ENCODE data around the gene ASCL5. TPM values are rescaled to one million over a fixed set of nuclear protein-coding genes. Genes with fewer than 3 reads are reported as not detected.

Gene ASCL5
- total RNA-seq, 1 donor from 2014 or later: 0.29 TPM

- Histone ChIP-seq H3K9me3 (no peaks in the 10 kb centered on the region), H3K27ac (no peak overlapping the region), H3K27me3 (no peaks in the 10 kb centered on the region), H3K4me3 (no peak overlapping the region), H3K36me3 (peaks cover 62% of the 10 kb centered on the region), H3K4me1 (no peaks in the 10 kb centered on the region)
- intact Hi-C loops (cut with DNase I): no loop called here
- ATAC-seq (no peak), DNase-seq (peak; percentile 51)
- no peak for TF ChIP-seq CTCF (IDR thresholded peaks at IDR 0.05)
These were observed 20.5 kb upstream of the ASCL5 start for GRCh38 chr1:201147396-201148015.

DNA sequence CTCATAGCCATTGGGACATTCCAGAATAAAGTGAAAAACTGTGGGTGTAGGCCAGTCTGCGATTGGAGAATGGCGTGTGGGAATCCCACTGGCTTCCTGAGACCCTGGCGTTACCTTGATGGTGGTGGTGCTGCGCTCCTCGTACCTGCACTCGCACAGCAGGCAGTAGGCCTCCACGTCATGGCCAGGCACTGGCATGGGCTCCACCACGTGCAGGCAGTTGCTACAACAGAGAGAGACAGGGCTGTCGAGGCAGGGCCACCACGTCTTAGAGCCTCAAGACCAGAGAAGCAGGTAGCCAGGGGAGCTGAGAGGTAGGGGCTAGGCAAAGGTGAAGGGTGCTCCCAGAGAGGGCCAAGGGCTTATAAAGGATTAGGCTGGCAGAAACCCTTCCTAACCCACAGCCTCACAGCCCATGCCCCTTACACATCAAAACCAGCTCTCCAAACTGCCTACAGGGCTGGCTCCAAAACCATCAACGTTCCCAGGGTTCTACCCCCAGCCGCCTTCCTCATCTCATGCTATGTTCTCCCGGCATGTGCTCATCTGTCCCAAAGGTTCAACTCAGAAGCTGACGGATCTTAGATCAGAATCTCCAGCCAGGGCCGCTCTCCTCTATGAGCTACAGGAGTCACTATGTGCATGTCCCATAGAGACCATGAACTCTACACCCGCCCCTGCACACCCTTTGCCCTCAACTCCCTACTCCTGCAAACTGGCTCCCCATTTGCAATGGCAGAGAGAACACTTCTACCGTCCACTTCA lies 19.8 kb upstream of the ASCL5 start:
- H3K27ac ChIP-seq: no peak overlapping the region
- DNase-seq (peak; percentile 47), ATAC-seq (no peak)
- H3K27me3 ChIP-seq: no peaks in the 10 kb centered on the region
- no peak for TF ChIP-seq CTCF (IDR thresholded peaks at IDR 0.05)
- no peaks in the 10 kb centered on the region for H3K4me1 ChIP-seq
- H3K4me3 ChIP-seq: no peak overlapping the region
- no peaks in the 10 kb centered on the region for H3K9me3 ChIP-seq
- peaks cover 67% of the 10 kb centered on the region for H3K36me3 ChIP-seq
- intact Hi-C loops (cut with DNase I): no loop called here

DNA sequence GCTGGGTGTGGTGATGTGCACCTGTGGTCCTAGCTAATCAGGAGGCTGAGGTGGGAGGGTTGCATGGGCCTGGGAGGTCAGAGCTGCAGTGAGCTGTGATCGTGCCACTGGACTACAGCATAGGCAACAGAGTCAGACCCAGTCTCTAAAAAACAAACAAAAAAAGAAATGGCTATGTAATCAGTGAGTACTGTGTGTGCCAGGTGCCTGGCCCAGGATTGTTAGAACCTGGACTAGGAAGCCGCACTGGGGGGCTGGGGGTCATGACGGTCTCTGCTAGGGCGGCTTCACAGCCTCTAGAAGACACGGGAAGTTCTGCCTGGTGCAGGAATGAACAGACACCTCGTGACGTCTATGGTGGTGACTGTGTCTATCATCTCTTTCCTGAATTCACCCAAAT lies 18.8 kb upstream of the ASCL5 start:
- intact Hi-C loops (cut with DNase I): no loop called here
- no peaks in the 10 kb centered on the region for H3K27me3 ChIP-seq
- H3K4me3 ChIP-seq: no peak overlapping the region
- ATAC-seq (no peak), DNase-seq (peak; percentile 21)
- no peaks in the 10 kb centered on the region for H3K9me3 ChIP-seq
- no peak overlapping the region for H3K27ac ChIP-seq
- H3K36me3 ChIP-seq: peaks cover 64% of the 10 kb centered on the region
- TF ChIP-seq CTCF (IDR thresholded peaks at IDR 0.05): no peak
- no peaks in the 10 kb centered on the region for H3K4me1 ChIP-seq

DNA sequence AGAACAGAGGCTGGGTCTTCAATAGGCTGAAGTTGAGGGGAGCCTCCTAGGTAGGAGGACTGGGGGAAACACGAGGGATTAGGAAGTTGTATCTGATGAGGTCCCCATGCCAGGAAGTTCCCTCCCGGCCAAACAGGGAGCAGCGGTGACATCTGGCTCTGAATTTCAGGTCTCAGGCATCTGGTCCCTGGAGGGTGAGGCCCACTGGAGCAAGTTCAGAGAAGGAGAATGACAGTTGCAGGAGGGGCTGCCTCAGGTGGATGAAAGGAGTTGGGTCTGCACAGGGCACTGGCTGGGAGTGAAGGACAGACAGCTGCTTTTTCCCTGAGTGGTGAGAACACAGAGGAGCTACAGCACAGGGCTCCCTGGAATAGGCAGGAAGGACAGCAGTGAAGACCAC lies 18.1 kb upstream of the ASCL5 start:
- Histone ChIP-seq H3K36me3 (peaks cover 64% of the 10 kb centered on the region), H3K27me3 (no peaks in the 10 kb centered on the region), H3K4me1 (no peaks in the 10 kb centered on the region), H3K9me3 (no peaks in the 10 kb centered on the region), H3K27ac (no peak overlapping the region), H3K4me3 (no peak overlapping the region)
- no peak for TF ChIP-seq CTCF (IDR thresholded peaks at IDR 0.05)
- intact Hi-C loops (cut with DNase I): no loop called here
- DNase-seq: peak; percentile 32
- no peak for ATAC-seq

DNA sequence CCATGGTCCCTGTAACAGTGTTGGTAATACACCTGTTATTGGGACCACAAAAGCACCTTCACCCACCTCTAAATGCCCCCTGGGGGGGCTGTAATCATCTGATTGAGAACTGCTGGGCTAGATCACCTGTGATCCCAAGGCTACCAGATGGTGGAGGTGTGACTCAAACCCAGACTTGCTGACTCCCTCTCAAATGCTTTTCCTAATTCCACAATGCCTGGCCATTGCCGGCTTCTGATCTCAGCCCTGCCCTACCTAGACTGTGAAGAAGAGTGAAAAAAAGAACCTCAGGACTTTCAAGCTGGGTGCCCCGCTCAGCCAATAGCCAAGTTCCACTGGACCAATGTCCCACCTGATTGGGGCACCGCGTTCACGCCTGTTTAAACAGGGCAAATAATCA lies 17.7 kb upstream of the ASCL5 start:
- TF ChIP-seq CTCF (IDR thresholded peaks at IDR 0.05): no peak
- no peaks in the 10 kb centered on the region for H3K4me1 ChIP-seq
- DNase-seq (peak; percentile 0), ATAC-seq (no peak)
- H3K36me3 ChIP-seq: peaks cover 64% of the 10 kb centered on the region
- H3K4me3 ChIP-seq: no peak overlapping the region
- H3K27ac ChIP-seq: no peak overlapping the region
- no peaks in the 10 kb centered on the region for H3K27me3 ChIP-seq
- H3K9me3 ChIP-seq: no peaks in the 10 kb centered on the region
- intact Hi-C loops (cut with DNase I): no loop called here

All from upper lobe of right lung (tissue), 1 donor.